HG02981 (cell line): ENCODE measurements around the gene SEC24D.

Experiments
- ATAC-seq: cut with Tn5 transposase; IDR thresholded peaks from one replicate; pipeline ENCODE4 v1.9.1; 2021; ENCODE audit warnings: mild to moderate bottlenecking, moderate library complexity; ENCODE audit not compliant: unreplicated experiment

SEC24D gene

DNA sequence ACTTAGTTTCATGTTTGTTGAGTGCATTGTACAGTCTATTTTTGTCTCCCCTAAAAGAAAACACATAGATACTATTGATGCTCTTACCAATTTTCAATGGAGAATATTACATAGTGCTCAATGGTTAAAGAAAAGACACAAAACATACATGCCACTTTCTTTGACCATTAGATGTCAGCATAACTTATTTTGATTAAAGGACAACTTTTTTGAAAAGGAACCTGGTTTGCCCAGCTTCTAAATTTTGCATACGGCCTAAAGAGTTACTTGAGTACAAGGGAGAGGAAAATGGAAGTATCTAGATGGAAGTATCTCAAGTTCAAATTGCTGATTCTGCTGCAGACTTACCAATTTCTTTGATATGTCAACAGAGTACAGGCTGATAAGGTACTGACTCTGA, 82.2 kb downstream of the SEC24D start:
- no peak for ATAC-seq

DNA sequence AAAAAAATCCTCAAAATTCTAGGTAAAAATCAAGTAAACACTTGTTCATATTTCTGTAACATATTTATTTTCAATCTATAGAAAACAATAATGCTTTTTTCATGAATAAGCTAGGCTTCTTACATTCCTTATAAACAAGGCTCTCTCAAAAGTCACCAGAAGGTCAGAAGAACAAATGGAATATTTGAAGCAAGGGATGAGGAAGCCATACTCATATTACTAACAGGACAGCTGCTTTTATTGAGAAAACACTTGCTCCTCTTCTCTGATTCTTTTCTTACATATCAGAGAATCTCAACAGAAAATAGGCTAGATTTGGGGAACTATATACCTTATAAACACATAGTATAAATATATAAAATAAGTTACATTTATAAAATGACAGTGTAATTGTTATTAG, 82.8 kb downstream of the SEC24D start:
- no peak for ATAC-seq

DNA sequence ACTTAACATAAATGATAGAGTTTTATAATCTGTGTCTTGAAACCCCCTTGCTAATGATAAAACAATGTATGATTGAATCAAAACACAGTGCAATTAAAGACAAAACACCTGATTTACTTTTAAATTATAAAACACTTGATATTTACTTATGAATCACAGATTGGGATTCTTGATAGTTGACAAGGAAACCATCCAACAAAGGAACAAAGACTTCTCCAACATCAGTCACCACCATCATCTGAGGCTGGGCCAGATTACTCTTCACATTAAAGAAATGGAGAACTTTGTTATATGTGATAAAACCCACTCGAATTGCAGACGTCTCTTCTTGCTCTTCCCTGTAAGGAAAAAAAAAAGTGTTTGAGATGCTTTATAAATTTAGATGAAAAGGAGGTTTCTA, 83.4 kb downstream of the SEC24D start:
- no peak for ATAC-seq

DNA sequence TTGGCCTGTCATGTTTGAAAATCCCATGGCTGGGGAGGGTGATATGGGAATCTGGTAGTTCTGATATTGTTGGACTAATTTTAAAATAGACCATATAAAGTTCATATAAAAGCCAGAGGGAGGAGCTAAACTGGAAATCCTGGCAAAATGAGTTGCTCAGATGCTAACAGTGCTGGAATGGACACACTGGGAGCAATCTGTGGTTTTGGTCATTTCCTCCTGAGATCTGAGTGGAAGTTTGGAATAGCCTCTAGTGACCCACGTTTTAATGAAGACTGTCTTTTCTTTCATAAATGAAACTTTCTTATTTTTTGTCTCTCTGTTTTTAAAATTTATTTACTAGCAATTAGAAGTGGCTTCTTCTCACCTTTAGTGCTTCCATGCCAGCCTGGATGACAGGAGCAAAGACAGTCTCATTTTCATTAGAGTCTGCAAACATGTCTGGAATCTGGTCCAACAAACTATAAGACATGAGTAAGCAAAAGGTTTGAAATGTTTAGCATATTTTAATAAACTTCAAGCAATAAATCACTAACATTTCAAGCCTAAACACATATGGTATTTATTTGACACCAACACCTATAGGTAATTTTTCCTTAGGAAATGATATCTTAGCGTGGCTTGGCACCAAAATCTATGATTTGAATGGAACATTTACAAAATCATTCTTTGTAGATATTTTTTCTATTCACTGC, 84.2 kb downstream of the SEC24D start:
- ATAC-seq = no peak

DNA sequence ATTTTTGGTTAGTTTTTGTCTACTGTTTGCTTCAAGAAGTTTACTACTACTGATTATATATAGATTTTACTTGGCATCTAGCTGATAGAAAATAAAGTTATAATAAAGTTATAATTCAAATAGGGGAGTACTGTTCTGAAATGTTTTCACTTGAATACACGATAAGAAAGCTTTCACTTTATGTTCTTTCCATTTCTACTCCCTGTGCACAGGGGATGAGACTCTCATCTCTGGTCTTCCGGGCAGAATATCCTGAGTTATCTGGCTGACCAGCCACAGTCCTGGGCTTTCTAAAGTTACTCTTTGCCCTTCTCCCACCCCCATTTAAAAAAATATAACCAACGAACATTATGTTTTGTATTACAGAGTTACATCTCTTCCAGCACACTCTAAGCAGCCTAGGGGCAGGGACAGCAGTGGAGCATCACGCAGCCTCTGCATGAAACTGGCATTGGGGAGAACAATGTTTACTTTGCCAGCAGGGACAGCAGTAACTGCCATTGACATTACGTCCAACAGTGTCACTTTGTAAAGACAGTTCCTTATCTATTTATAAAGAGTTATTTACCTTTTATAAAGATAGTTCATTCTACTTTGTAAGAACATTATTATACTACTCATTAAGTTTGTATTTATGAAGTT, 86.5 kb downstream of the SEC24D start:
- ATAC-seq = no peak

DNA sequence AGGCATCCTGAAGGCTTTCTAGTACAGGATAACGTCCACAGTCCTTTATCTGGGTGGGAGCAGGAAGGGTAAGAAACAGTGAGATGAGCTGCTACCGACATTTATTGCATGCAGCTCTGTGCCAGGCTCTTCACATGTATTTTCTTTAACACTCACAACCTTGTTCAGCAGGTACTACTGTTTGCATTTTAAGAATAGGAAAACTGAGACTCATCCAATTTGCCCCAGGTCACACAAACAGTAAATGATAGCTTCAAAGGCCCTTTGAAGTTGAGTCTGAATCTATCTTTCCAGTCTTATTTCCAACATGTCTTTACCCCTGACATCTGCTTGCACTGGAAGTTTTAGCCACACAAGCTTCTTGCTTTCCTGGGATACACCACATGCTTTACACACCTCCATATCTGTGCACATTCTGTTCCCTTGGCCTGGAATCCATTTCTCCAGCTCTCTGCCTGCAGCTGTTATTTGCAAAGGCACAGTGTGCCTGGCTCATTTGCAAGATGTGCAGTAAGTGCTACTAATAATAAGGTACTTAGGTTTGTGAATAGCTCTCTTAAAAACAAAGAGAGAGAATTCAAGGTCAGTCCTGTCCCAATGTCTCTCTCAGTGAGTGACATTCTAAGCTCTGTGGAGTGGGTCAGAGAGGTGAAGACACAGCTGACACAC, 89.5 kb downstream of the SEC24D start:
- no peak for ATAC-seq

DNA sequence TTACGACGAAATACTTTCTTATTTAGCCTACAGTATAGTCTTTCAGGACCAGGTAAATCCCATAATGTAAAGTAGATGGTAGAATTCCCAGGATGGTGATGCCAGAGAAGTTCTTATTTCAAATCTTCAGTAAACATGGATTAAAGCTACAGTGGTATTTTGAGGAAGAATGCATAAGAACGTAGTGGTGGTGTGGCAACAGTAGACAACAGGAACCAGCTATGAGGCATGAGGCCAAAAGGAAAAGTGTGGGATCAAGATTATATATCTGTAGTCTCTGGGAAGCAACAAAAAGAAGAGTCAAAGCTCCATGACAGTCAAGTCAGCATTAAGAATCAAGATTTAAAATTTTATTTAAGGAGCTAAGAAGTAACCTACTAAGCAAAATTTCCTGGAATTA, 90.6 kb downstream of the SEC24D start:
- no peak for ATAC-seq

DNA sequence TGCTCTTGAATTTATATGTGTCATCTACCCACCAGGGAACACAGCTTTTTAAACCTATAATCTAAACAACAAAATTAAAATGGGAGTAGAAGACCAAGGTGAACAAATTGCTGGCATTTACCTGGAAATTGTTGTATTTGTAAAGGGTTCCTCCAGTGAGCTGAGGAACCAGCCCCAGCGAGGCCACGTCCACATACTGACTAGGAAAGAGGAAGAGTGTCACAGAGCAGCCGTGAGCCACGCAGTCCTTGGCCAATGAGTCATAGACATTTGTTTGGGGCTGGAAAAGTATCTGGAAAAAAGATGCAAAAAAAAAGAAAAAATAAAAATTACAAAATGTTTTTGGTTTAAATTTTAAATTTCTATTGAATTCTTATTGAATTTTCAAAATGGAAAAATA, 92.1 kb downstream of the SEC24D start:
- ATAC-seq = no peak

DNA sequence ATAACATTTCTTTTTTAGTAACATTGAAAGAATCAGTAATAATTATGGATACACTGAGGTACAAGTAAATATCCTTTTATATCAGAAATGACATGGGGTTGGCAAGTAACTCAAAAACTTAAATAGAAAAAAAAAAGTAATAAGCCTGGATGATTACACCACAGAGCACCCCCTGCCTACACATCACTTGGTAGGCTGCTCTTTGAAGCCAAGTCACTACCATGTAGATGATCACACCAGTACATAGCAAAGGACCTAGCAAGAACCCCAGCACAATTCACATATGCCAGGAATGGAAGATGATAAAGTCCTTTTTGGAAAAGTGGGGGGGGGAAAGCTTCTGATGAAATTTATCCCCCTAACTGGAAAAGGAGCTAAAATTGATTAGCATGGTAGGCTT, 93.9 kb downstream of the SEC24D start:
- no peak for ATAC-seq

DNA sequence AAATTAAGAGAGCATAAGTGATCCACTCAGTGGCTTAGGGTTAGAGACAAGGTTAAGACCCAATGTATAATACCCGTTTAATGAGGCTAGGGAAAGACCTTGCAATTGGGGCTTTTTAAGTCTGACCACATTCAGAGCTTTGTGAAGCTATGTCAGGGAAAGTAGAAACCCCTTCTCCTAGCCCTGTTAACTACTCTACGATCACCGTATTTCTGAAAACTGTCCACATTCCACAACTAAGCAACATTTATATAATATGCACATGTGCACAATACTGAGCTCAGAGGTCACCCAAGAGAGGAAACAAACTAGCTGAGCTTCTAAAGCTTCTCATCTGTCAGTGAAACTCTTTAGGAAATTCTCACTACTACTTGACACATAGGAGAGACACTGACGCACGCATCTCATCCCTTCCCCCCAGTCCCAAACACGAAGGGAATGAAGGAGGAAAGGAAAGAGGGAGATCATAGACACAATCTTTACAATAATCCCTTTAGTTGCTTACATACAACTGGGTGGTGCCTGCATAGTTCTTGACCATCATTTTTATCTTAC, 94.5 kb downstream of the SEC24D start:
- no peak for ATAC-seq

DNA sequence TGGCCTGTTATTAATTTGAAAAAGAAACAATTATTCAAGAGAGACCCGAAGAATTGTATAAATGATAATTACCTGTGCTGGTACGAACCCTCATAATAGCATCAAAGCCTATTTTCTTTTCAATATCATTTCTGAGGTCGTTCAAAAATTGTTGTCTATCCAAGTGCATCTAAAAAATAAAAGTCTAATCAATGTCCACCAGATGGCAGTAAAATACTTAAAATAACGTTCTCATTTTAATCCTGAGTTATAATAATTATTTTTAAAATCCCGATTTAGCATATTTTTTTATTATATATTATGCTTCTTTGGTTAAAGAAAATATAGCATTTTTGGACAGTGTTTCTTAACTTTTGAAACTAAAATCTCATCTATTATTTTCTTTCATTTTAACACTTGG, 95.1 kb downstream of the SEC24D start:
- ATAC-seq = no peak

DNA sequence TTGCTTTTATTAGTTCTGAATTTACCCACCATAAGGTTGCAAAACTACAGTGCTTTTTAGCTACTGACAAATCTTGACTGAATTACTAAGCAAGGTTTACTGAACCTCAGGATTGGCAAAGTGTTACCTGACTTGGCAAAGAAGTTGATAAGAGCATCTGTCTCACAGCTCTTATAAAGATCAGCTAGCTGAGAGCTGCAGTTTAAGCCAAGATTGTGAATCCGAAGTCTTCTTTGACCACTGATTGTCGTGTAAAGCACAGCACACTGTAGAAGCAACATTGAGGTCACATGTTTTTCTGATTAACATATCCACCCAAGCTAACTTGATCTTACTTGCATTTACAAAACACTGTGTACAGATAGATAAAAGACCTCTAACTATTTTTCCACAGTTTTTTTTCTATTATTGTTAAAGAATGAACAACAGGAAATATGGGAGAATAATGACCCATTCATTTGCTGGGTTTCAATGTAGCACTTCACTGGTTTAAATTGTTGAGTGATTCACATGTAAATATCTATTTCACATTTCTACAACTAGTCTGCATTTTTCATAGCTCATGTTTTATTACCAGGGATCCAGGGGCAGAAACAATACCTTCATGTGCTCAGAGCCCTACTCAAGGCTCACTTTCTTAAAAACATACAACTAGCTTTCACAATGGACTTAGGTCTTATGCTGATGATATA, 96.8 kb downstream of the SEC24D start:
- ATAC-seq = no peak

DNA sequence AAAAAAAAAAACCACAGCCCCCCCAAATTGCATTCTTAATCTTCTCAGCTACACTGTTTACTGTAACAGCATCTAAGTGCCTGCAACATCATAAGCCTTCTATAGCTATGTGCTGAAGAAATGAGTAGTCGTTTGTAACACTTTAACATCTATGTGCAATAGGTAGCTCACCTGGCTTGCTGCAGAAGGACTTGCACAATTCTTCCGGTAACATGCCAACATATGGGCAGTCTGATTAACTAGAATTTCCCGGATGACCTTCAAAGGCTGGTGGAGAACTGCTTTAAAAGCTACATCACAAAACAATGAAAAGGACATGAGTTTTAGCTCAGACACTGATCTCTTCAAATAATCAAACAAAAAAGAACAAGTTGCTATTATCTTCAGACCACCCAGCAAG, 97.8 kb downstream of the SEC24D start:
- no peak for ATAC-seq

DNA sequence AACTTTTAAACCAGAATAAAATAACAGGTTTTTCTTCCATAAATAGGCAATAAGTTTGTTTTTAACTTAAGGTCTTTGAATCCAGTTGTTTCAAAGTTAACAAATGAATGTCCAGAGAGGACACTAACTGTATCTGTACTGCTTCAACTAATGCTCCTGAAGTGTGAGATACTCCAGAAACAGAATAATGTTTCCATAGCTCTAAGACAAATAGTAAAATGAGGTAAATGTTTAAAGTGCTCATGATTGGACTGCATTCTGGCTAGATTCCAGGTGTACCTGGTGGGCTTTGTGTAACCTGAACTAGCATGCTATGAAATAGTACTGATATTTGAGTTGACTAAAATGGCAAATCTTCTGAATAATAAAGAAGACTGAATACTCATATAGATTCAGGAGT, 99.0 kb downstream of the SEC24D start:
- ATAC-seq = no peak

DNA sequence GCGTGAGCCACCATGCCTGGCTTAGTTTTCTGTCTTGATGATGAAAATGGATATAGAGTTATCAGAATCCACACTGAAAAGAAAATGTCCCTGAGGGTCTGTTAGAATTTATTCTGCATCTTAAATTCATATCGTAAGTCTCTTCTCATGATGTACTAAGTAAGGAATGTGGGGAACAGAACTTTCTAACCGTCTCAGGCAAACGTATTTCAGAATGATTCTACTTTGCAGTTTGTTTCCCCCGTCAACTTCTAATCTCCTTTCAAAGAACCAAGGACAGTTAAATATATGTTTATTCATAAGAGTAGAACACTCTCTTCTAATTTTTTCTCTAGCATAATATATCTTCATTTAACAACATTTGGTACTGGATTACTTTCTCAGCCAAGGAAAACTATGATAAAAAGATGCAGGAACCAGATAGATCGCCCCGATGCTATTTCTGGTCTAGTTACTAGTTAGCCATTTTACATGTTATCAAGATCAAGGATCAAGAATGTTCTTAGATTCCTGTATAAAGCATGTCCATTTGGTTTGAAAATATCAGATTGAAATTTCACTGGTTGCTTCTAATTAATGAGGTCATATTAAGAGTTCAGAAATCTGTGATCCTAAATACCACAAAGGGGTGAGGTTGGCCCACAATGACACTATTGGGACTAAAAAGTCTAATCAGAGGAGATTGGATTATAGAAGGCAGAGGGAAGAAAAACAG, 101.3 kb downstream of the SEC24D start:
- no peak for ATAC-seq

DNA sequence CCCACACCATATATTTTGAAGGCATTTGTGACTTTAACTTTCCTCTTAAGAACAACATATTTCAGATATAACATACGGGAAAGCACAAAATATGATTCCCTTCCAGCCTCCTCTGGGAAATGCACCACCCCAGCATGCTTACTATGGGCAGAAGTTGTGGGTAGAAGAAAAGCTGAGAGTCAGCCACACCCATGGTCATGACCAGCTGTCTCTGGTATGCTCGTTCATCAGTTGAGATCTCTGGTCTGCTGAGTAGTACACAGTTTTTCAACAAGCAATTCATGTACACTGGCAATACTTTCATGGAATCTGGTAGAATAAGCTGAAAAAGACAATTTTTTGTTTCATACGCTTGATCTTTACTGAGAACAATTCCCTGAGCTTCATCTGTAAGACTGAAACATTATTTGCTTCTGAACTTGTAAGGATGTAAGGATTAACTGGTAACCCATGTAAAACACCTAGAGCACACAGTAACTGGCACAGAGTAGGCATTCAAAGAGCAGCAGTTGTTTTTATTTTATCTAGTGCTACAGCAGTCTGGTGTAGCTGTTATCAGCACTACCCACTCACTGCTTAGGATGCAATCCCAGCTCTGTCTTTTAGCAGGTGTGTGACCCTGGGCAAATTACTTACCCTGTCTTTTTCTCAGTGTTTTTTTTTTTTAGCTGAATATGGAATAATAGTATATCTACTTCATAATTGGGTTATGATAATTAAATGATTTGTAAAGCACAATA, 103.2 kb downstream of the SEC24D start:
- ATAC-seq = no peak

DNA sequence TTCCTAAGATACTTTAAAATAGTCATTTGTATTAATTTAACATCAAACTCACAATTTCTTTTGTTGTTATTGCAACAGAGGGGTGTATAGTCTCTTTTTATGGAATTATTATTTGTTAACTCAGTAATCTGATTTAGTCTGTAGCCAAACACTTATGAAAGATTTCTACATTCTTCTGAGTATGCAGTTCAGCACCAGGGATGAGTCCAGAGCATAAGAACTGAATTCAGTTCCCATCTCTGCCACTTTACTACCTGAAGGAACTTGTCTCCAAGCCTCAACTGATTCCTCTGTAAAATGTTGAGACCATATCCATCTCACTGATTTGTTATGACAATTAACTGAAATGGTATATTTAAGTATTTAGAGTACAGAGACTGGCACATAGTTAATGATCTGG, 105.2 kb downstream of the SEC24D start:
- ATAC-seq = no peak

DNA sequence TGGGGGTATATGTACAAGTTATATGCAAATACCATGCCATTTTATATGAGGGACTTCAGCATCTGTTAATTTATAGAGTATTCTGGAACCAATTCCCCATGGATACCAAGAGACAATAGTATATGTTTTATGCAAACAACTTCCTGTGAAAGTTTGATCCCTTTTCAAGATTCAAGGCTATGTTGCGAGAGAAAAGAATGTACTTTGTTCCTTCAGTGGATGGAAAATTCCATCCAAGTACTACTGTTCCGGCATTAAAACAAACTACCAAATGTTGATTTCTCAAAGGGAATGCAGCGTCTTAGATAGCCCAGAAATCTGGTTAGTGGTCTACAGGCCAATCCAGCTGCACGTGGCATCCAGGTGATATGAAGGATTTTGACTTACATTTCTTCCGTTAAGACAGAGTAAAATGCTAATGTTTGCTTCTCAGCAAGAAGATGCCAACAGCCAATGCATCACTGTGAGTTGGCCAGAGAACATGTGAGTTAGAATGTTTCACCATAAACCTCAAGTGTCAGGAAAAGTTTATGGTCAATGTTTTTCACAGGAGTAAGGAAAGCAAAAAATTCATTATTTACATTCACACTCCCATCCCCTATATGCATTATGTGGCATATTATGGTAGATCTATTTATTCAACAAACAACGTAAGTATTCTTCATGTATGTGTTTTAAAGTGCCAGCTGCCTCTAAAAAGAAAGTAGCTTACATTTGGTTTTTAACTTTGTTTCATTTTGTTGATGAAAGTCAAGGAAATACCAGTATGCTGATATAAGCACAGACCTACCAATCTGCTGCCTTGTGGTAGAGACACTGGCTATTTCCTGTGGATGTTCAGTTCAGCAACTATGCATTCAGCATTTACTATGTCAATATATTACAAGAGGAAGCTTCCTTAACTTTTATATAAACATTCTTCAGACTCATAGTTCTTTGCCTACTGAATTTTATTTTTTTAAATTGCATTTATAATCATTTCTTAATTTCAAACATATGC, 106.3 kb downstream of the SEC24D start:
- no peak for ATAC-seq

DNA sequence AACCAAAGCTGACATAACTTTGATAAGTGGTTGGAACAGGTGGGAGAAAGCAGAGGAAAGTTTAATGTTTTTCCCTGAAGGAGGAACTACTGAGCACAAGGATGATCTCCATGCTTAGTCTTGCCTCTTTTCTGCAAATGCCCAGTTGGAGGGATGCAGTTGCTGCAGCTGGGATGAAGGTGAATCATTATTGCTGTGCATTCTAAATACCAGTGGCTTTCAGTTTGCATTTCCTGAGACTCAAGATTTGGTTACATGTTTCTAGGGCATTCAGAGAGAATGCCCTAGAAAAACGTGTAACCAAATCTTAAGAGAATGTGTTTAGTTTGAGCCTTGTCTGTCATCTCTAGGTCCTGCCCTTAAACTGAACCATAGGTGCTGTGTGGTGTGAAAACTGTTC, 108.6 kb downstream of the SEC24D start:
- no peak for ATAC-seq
